ENCODE results near the gene TSACC. TPM values are rescaled to one million over a fixed set of nuclear protein-coding genes. Genes with fewer than 3 reads are reported as not detected.

TSACC gene
- total RNA-seq, 1 donor from 2014 or later = not detected

GRCh38 chr1:156393095-156393494 lies 54.8 kb downstream of the TSACC start:
- H3K4me3 Mint-ChIP-seq (ENCODE audit: unreplicated experiment) = no peak overlapping the region
- no peak for DNase-seq (ENCODE audit: extremely low spot score, unreplicated experiment)

GRCh38 chr1:156394082-156394481 lies 55.8 kb downstream of the TSACC start:
- Mint-ChIP-seq H3K4me1 (ENCODE audit: unreplicated experiment) (no peaks in the 10 kb centered on the region), H3K27ac (ENCODE audit: unreplicated experiment) (no peak overlapping the region), H3K36me3 (ENCODE audit: unreplicated experiment) (no peaks in the 10 kb centered on the region), H3K9me3 (ENCODE audit: unreplicated experiment) (no peaks in the 10 kb centered on the region), H3K27me3 (ENCODE audit: unreplicated experiment) (peaks cover 25% of the 10 kb centered on the region), H3K4me3 (ENCODE audit: unreplicated experiment) (no peak overlapping the region)
- no peak for DNase-seq (ENCODE audit: extremely low spot score, unreplicated experiment)
- no peak for TF ChIP-seq CTCF (IDR thresholded peaks at IDR 0.05)

More at GRCh38 chr1:156393095-156393494, 54.8 kb downstream of the TSACC start:
- Mint-ChIP-seq H3K36me3 (ENCODE audit: unreplicated experiment) (no peaks in the 10 kb centered on the region), H3K9me3 (ENCODE audit: unreplicated experiment) (no peaks in the 10 kb centered on the region), H3K4me1 (ENCODE audit: unreplicated experiment) (no peaks in the 10 kb centered on the region), H3K27ac (ENCODE audit: unreplicated experiment) (no peak overlapping the region), H3K27me3 (ENCODE audit: unreplicated experiment) (peaks cover 28% of the 10 kb centered on the region)
- no peak for TF ChIP-seq CTCF (IDR thresholded peaks at IDR 0.05)

- peaks cover 26% of the 10 kb centered on the region for H3K27me3 Mint-ChIP-seq (ENCODE audit: unreplicated experiment)
- H3K4me1 Mint-ChIP-seq (ENCODE audit: unreplicated experiment) = no peaks in the 10 kb centered on the region
Observed at GRCh38 chr1:156394835-156395461, 56.6 kb downstream of the TSACC start.

More at GRCh38 chr1:156394835-156395461, 56.6 kb downstream of the TSACC start:
- no peaks in the 10 kb centered on the region for H3K9me3 Mint-ChIP-seq (ENCODE audit: unreplicated experiment)
- no peak for TF ChIP-seq CTCF (IDR thresholded peaks at IDR 0.05)
- DNase-seq (ENCODE audit: extremely low spot score, unreplicated experiment) = no peak
- H3K36me3 Mint-ChIP-seq (ENCODE audit: unreplicated experiment) = no peaks in the 10 kb centered on the region
- H3K4me3 Mint-ChIP-seq (ENCODE audit: unreplicated experiment) = no peak overlapping the region
- H3K27ac Mint-ChIP-seq (ENCODE audit: unreplicated experiment) = no peak overlapping the region

Other genes starting within 250 kb of the TSACC start
- 733 and 792 TPM in 2 replicates for gene LMNA, start 223.8 kb upstream of the TSACC start, total RNA-seq
- gene SEMA4A, start 184.9 kb upstream of the TSACC start, total RNA-seq = 1.6 and 1.8 TPM in 2 replicates
- 20.2 and 23.4 TPM in 2 replicates for gene SLC25A44, start 144.4 kb upstream of the TSACC start, total RNA-seq
- gene PMF1, start 125.5 kb upstream of the TSACC start, total RNA-seq = 54.1 and 57.0 TPM in 2 replicates
- gene BGLAP, start 96.3 kb upstream of the TSACC start, total RNA-seq = 0.52 TPM in 1 of 2 replicates, not detected in the other
- gene PAQR6, start 90.5 kb upstream of the TSACC start, total RNA-seq = 12.0 and 12.5 TPM in 2 replicates
- 75.8 and 78.1 TPM in 2 replicates for gene SMG5, start 55.7 kb upstream of the TSACC start, total RNA-seq
- gene TMEM79, start 54.2 kb upstream of the TSACC start, total RNA-seq = 2.6 and 3.3 TPM in 2 replicates
- 77.1 and 86.4 TPM in 2 replicates for gene GLMP, start 42.8 kb upstream of the TSACC start, total RNA-seq
- gene VHLL, start 39.2 kb upstream of the TSACC start, total RNA-seq = not detected in 2 replicates
- gene CCT3, start 234 bp upstream of the TSACC start, total RNA-seq = 192 and 193 TPM in 2 replicates
- not detected in 2 replicates for gene RHBG, start 30.7 kb downstream of the TSACC start, total RNA-seq
- gene MEF2D, start 162.2 kb downstream of the TSACC start, total RNA-seq = 33.8 and 45.8 TPM in 2 replicates
- 8.6 and 9.8 TPM in 2 replicates for gene IQGAP3, start 234.0 kb downstream of the TSACC start, total RNA-seq
- gene TTC24, start 241.2 kb downstream of the TSACC start, total RNA-seq = not detected in 2 replicates

Data from osteocyte (in vitro differentiated cells).